HepG2 (cell line): ENCODE measurements around the gene SLC6A6. TPM values are rescaled to one million over a fixed set of nuclear protein-coding genes. Genes with fewer than 3 reads are reported as not detected.

Experiments used
- BRD4 ChIP-seq: sonication (generic); formaldehyde crosslinking; IDR thresholded peaks from 2 replicates; pipeline ENCODE4 v1.4.0; 2020; ENCODE audit warnings: missing genetic modification reagents
- CHD4 ChIP-seq: fragments of 200-600 bp; sonication (generic); IDR thresholded peaks from 2 replicates; pipeline ENCODE4 v1.7.0; 2017; ENCODE audit warnings: mild to moderate bottlenecking, low read length, borderline replicate concordance
- GLI4 ChIP-seq: sonication (generic); formaldehyde crosslinking; IDR thresholded peaks from 2 replicates; pipeline ENCODE4 v1.5.1; 2020; ENCODE audit warnings: missing genetic modification reagents, mild to moderate bottlenecking, moderate library complexity, borderline replicate concordance
- HINFP ChIP-seq: sonication (generic); formaldehyde crosslinking; IDR thresholded peaks from 2 replicates; pipeline ENCODE4 v1.4.0; 2020; ENCODE audit warnings: low read depth, mild to moderate bottlenecking, missing genetic modification reagents
- HMG20B ChIP-seq: conservative IDR thresholded peaks from 2 replicates; pipeline ENCODE4 v1.6.1; 2016; ENCODE audit warnings: missing genetic modification reagents, missing compliant biosample characterization
- HNRNPL ChIP-seq: fragments of 200-400 bp; formaldehyde crosslinking; IDR thresholded peaks from 2 replicates; pipeline ENCODE4 v1.6.1; 2017; ENCODE audit warnings: mild to moderate bottlenecking, low read depth, low read length
- KLF12 ChIP-seq: sonication (generic); formaldehyde crosslinking; IDR thresholded peaks from 2 replicates; pipeline ENCODE4 v1.4.0; 2020; ENCODE audit warnings: missing genetic modification reagents, borderline replicate concordance
- MAFF ChIP-seq: IDR thresholded peaks from 2 replicates; pipeline ENCODE4 v1.6.1; 2011; ENCODE audit warnings: low read depth, low read length, improper control_type of control experiment
- PHF21A ChIP-seq: sonication (generic); formaldehyde crosslinking; IDR thresholded peaks from 2 replicates; pipeline ENCODE4 v1.5.0; 2020; ENCODE audit warnings: mild to moderate bottlenecking, missing genetic modification reagents
- REST ChIP-seq, 2 experiments: IDR thresholded peaks; 2 replicates each; pipeline ENCODE4 v1.6.1; 2011 to 2012; ENCODE audit warnings: low read length in 2 of 2, borderline replicate concordance in 1 of 2, low read depth in 1 of 2, mild to moderate bottlenecking in 1 of 2, moderate library complexity in 1 of 2
- SAFB2 ChIP-seq: sonication (generic); formaldehyde crosslinking; IDR thresholded peaks from 2 replicates; pipeline ENCODE4 v1.5.1; 2020; ENCODE audit warnings: missing genetic modification reagents, low read depth, mild to moderate bottlenecking, borderline replicate concordance
- SAP130 ChIP-seq: IDR thresholded peaks from 2 replicates; pipeline ENCODE4 v1.6.1; 2016; ENCODE audit warnings: low read depth
- YEATS4 ChIP-seq: sonication (generic); formaldehyde crosslinking; IDR thresholded peaks from 2 replicates; pipeline ENCODE4 v1.4.0; 2020; ENCODE audit warnings: missing genetic modification reagents, borderline replicate concordance
- ZBTB20 ChIP-seq: sonication (generic); formaldehyde crosslinking; IDR thresholded peaks from 2 replicates; pipeline ENCODE4 v1.8.1; 2023; ENCODE audit warnings: missing genetic modification reagents, low read depth, mild to moderate bottlenecking, borderline replicate concordance
- ZNF101 ChIP-seq: sonication (generic); formaldehyde crosslinking; IDR thresholded peaks from 2 replicates; pipeline ENCODE4 v1.4.0; 2020; ENCODE audit warnings: mild to moderate bottlenecking, low read depth, missing genetic modification reagents, borderline replicate concordance
- ZNF431 ChIP-seq: sonication (generic); formaldehyde crosslinking; IDR thresholded peaks from 2 replicates; pipeline ENCODE4 v1.9.0; 2022; ENCODE audit warnings: missing genetic modification reagents, low read depth, mild to moderate bottlenecking, borderline replicate concordance
- ZNF460 ChIP-seq: sonication (generic); formaldehyde crosslinking; IDR thresholded peaks from 2 replicates; pipeline ENCODE4 v1.5.1; 2020; ENCODE audit warnings: missing genetic modification reagents, mild to moderate bottlenecking, borderline replicate concordance
- ZNF552 ChIP-seq: sonication (generic); formaldehyde crosslinking; IDR thresholded peaks from 2 replicates; pipeline ENCODE4 v1.9.0; 2022; ENCODE audit warnings: missing genetic modification reagents, mild to moderate bottlenecking, borderline replicate concordance
- ZNF558 ChIP-seq: sonication (generic); formaldehyde crosslinking; IDR thresholded peaks from 2 replicates; pipeline ENCODE4 v1.9.0; 2022; ENCODE audit warnings: mild to moderate bottlenecking, missing genetic modification reagents, borderline replicate concordance
- ZNF563 ChIP-seq: sonication (generic); formaldehyde crosslinking; IDR thresholded peaks from 2 replicates; pipeline ENCODE4 v1.8.0; 2022; ENCODE audit warnings: mild to moderate bottlenecking, moderate library complexity, missing genetic modification reagents
- polyA plus RNA-seq, 8 experiments: library from polyadenylated mRNA; depleted of rRNA in 3 of 8; stranded (reverse) in 7 of 8; unstranded in 1 of 8; fragments of >200 nt; fragmentation: Illumina TruSeq in 4 of 8; extraction: Trizol in 4 of 8; gene quantifications; 2 replicates each; pipeline versions ENCODE4 v1.2.1 to v1.2.3, GENCODE V29; 2011 to 2016; ENCODE audit warnings: low read depth in 4 of 8, missing spikeins in 1 of 8, mixed read lengths in 1 of 8; ENCODE audit not compliant: insufficient read depth in 1 of 8
- total RNA-seq, 5 experiments: library from RNA; depleted of rRNA; stranded (reverse); fragments of >200 nt; fragmentation: Illumina TruSeq; extraction: Trizol; gene quantifications; 2 replicates each; pipeline ENCODE4 v1.2.3, GENCODE V29; 2016; ENCODE audit warnings: low read depth in 1 of 5
- TF ChIP-seq, protein P1 (sequence below): sonication (generic); formaldehyde crosslinking; IDR thresholded peaks from 2 replicates; pipeline ENCODE4 v1.5.1; 2020; ENCODE audit warnings: missing genetic modification reagents, mild to moderate bottlenecking, borderline replicate concordance
- TF ChIP-seq, protein P2 (sequence below): sonication (generic); formaldehyde crosslinking; IDR thresholded peaks from 2 replicates; pipeline ENCODE4 v1.4.0; 2020; ENCODE audit warnings: mild to moderate bottlenecking, missing genetic modification reagents

SLC6A6 gene
- total and polyA plus RNA-seq, 2 of the 13 experiments (the other 11 are each of a cell fraction or from before 2014, with no cell fraction given): 14.1 to 20.7 TPM

GRCh38 chr3:14423197-14423743 lies 20.9 kb downstream of the SLC6A6 start (continued):
- TF ChIP-seq REST (IDR thresholded peaks at IDR 0.05; ENCODE audit: borderline replicate concordance in 1 of 2, low read depth in 1 of 2, low read length in 2 of 2) (peak in 1 of 2 experiments; percentile 46; a peak in 1 of 4 replicates), SAFB2 (no peak), ZNF563 (CRISPR knock-in tag) (no peak), GLI4 (CRISPR knock-in tag) (no peak), HMG20B (no peak), HNRNPL (no peak), ZNF460 (CRISPR knock-in tag) (no peak), PHF21A (CRISPR knock-in tag) (no peak), ZBTB20 (CRISPR knock-in tag) (peak; percentile 69; the same call in 1 of the 2 replicates), YEATS4 (CRISPR knock-in tag) (no peak), HINFP (peak; percentile 40; the same call in 1 of the 2 replicates), ZNF431 (CRISPR knock-in tag) (no peak), SAP130 (CRISPR knock-in tag) (peak; percentile 80), KLF12 (no peak), BRD4 (CRISPR knock-in tag) (no peak), ZNF552 (CRISPR knock-in tag) (no peak), MAFF (no peak), CHD4 (peak; percentile 84; the same call in 1 of the 2 replicates), ZNF558 (CRISPR knock-in tag) (no peak), ZNF101 (CRISPR knock-in tag) (no peak)
- TF ChIP-seq, protein P1, sequence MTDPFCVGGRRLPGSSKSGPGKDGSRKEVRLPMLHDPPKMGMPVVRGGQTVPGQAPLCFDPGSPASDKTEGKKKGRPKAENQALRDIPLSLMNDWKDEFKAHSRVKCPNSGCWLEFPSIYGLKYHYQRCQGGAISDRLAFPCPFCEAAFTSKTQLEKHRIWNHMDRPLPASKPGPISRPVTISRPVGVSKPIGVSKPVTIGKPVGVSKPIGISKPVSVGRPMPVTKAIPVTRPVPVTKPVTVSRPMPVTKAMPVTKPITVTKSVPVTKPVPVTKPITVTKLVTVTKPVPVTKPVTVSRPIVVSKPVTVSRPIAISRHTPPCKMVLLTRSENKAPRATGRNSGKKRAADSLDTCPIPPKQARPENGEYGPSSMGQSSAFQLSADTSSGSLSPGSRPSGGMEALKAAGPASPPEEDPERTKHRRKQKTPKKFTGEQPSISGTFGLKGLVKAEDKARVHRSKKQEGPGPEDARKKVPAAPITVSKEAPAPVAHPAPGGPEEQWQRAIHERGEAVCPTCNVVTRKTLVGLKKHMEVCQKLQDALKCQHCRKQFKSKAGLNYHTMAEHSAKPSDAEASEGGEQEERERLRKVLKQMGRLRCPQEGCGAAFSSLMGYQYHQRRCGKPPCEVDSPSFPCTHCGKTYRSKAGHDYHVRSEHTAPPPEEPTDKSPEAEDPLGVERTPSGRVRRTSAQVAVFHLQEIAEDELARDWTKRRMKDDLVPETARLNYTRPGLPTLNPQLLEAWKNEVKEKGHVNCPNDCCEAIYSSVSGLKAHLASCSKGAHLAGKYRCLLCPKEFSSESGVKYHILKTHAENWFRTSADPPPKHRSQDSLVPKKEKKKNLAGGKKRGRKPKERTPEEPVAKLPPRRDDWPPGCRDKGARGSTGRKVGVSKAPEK (CRISPR knock-in tag): no peak
- TF ChIP-seq, protein P2, sequence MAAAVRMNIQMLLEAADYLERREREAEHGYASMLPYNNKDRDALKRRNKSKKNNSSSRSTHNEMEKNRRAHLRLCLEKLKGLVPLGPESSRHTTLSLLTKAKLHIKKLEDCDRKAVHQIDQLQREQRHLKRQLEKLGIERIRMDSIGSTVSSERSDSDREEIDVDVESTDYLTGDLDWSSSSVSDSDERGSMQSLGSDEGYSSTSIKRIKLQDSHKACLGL (CRISPR knock-in tag): no peak
